HG03469 (cell line): ENCODE measurements around the gene PTPRN2.
"Not testable (repeated sequence)": the region's sequence is repeated elsewhere in the genome, so short reads cannot be mapped to it uniquely, and the experiment has no call there.

Experiments
- ATAC-seq: cut with Tn5 transposase; IDR thresholded peaks from one replicate; pipeline ENCODE4 v1.9.1; 2021; ENCODE audit warnings: mild to moderate bottlenecking, moderate library complexity, moderate number of reproducible peaks; ENCODE audit not compliant: unreplicated experiment

Gene PTPRN2

GRCh38 chr7:157708919-157709295, 878.7 kb downstream of the PTPRN2 start:
- ATAC-seq = no peak

- ATAC-seq = no peak
Observed at GRCh38 chr7:157707983-157708918, 879.4 kb downstream of the PTPRN2 start.

GRCh38 chr7:157704365-157704764, 883.3 kb downstream of the PTPRN2 start:
- ATAC-seq = no peak

GRCh38 chr7:157703534-157704195, 884.0 kb downstream of the PTPRN2 start:
- ATAC-seq = no peak

GRCh38 chr7:157703131-157703530, 884.5 kb downstream of the PTPRN2 start:
- no peak for ATAC-seq

- no peak for ATAC-seq
Observed at GRCh38 chr7:157702311-157703023, 885.2 kb downstream of the PTPRN2 start.

GRCh38 chr7:157701395-157702180, 886.0 kb downstream of the PTPRN2 start:
- not testable (repeated sequence) for ATAC-seq

- ATAC-seq = no peak
Observed at GRCh38 chr7:157700231-157701005, 887.2 kb downstream of the PTPRN2 start.

GRCh38 chr7:157699357-157700013, 888.1 kb downstream of the PTPRN2 start:
- ATAC-seq = no peak

- ATAC-seq = not testable (repeated sequence)
Observed at GRCh38 chr7:157697287-157697686, 890.3 kb downstream of the PTPRN2 start.

GRCh38 chr7:157695609-157696008, 892.0 kb downstream of the PTPRN2 start:
- not testable (repeated sequence) for ATAC-seq

GRCh38 chr7:157694376-157694665, 893.3 kb downstream of the PTPRN2 start:
- ATAC-seq = no peak

- no peak for ATAC-seq
Observed at GRCh38 chr7:157693521-157694375, 893.9 kb downstream of the PTPRN2 start.

GRCh38 chr7:157693071-157693520, 894.5 kb downstream of the PTPRN2 start:
- no peak for ATAC-seq

GRCh38 chr7:157692460-157693011, 895.1 kb downstream of the PTPRN2 start:
- no peak for ATAC-seq

- no peak for ATAC-seq
Observed at GRCh38 chr7:157691586-157692459, 895.8 kb downstream of the PTPRN2 start.
